Ishikawa (cell line): ENCODE results near the gene TRAPPC12.

ENCODE experiments used
- CREB1 ChIP-seq: IDR thresholded peaks from 2 replicates; pipeline ENCODE4 v1.6.1; 2012; ENCODE audit warnings: low read depth
- EGR1 ChIP-seq: IDR thresholded peaks from 2 replicates; pipeline ENCODE4 v1.6.1; 2012

DNA sequence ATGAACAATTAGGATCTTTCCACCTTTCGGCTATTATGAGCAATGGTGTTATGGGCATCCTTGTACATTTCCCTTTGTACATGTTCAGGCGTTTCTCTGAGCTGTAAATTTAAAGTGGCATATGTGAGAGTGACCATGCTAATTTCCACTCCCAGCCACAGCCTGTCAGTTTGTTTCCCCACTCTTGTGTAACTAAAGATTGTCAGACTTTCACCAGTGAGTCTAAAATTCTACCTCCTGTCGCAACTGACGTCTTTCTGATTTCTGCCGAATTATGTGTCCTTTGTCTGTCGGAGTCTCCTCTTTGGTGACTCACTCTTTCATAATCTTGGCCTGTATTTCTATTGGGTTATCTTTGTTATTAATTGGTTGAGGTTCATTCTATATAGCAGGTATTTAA lies 50.7 kb downstream of the TRAPPC12 start:
- no peak for TF ChIP-seq CREB1
- no peak for TF ChIP-seq EGR1
